Right cardiac atrium (tissue), 5 donors: ENCODE results near the gene SCO2. TPM values are rescaled to one million over a fixed set of nuclear protein-coding genes. Genes with fewer than 3 reads are reported as not detected.

Source experiments
- ATAC-seq, 2 donors: fragments of 200-7000 bp; cut with Tn5 transposase; one replicate each; pipeline versions ENCODE4 v1.8.0 to v1.9.1; 2020; ENCODE audit warnings: moderate library complexity in 2 of 2, mild to moderate bottlenecking in 1 of 2
- DNase-seq, 3 donors: peaks; one replicate each; pipeline ENCODE4 v3.0.0-alpha.2; 2020
- H3K27ac ChIP-seq: one replicate; pipeline ENCODE4 v1.5.1; 2013; ENCODE audit warnings: mild to moderate bottlenecking, low read length, control low read depth, moderate library complexity
- H3K27me3 ChIP-seq: one replicate; pipeline ENCODE4 v1.6.1; 2013; ENCODE audit not compliant: control insufficient read depth, insufficient read depth
- H3K4me1 ChIP-seq: one replicate; pipeline ENCODE4 v1.6.1; 2013; ENCODE audit warnings: low read length; ENCODE audit not compliant: control insufficient read depth, insufficient read depth
- H3K4me3 ChIP-seq: one replicate; pipeline ENCODE4 v1.5.1; 2013; ENCODE audit warnings: low read length, control low read depth
- H3K9me3 ChIP-seq: one replicate; pipeline ENCODE4 v1.6.1; 2013; ENCODE audit warnings: low read length; ENCODE audit not compliant: control insufficient read depth
- WGBS: extraction: QIAGEN DNeasy Blood & Tissue Kit; methylation state at CpG from one replicate; pipeline ENCODE4 v1.1.7; 2013; 5-methylcytosine and 5-hydroxymethylcytosine counted together
- intact Hi-C, 4 donors: fragments of 100-400 bp; cut with DNase I; formaldehyde crosslinking; loops; one replicate each; pipeline versions ENCODE4 v1.11.0 to v1.14.0; 2022 to 2023
- long read RNA-seq, 4 donors: library from polyadenylated mRNA; unstranded; transcript quantifications; one replicate each; pipeline ENCODE4 v2.0.0, GENCODE V29; 2020 to 2021
- polyA plus RNA-seq: library from polyadenylated mRNA; stranded (reverse); fragments of 200-250 nt; gene quantifications from one replicate; pipeline ENCODE4 v1.2.3, GENCODE V29; 2013
- total RNA-seq, 4 donors: library from RNA; stranded (reverse); fragmentation: NEBNext Ultra II Directional; extraction: Animal tissue kit (Norgen Biotek cat#: 25700); gene quantifications; one replicate each; pipeline ENCODE4 v1.2.1, GENCODE V29; 2021
- donor health status: healthy with polysubstance abuse.
- donor health status: DM: no; HTN: yes; CAD: no.
- donor health status: DM: no; HTN: no; CAD: no.
- donor health status: DM: no; HTN: yes; CAD: no; lungs with severe emphysema.
- donor health status: DM: yes; HTN: yes; CAD: no.

SCO2 gene
- total RNA-seq (1 to 10 TPM in 2 of 4 donors, not detected in 2; 1.4 to 2.2 TPM), polyA plus RNA-seq (not detected)
- long read RNA-seq, donor 1, partial matches to known transcripts = 0 of 8 reads
- long read RNA-seq, donor 1, other reads (novel, unspliced or antisense) = 8 of 8 reads
- long read RNA-seq, donor 2, partial matches to known transcripts = 0 of 7 reads
- long read RNA-seq, donor 2, other reads (novel, unspliced or antisense) = 6 of 7 reads
- long read RNA-seq, donor 3, partial matches to known transcripts = 0 of 6 reads
- long read RNA-seq, donor 3, other reads (novel, unspliced or antisense) = 4 of 6 reads
- long read RNA-seq, donor 4, partial matches to known transcripts = 0 of 2 reads
- long read RNA-seq, donor 4, other reads (novel, unspliced or antisense) = 2 of 2 reads

- H3K4me3 ChIP-seq = peak within 1 kb of the TSS; percentile 64
- no peaks in the 10 kb centered on the region for H3K27me3 ChIP-seq
- intact Hi-C loops = no loop called here
- H3K27ac ChIP-seq = peak within 1 kb of the TSS; percentile 84
- DNase-seq (peak; percentile 97 to 99 (median 99)), ATAC-seq (peak; percentile 71 to 74)
- under 1% methylated on average over 84 of the region's 84 CpGs for WGBS
- no peaks in the 10 kb centered on the region for H3K4me1 ChIP-seq
- H3K9me3 ChIP-seq = no peaks in the 10 kb centered on the region
These were observed at the start of gene SCO2 for GRCh38 chr22:50525104-50525857. Gene SCO2, minus strand, starts transcription at chr22:50525598. Its CDS starts 1,187 bp downstream, at chr22:50524411.

GRCh38 chr22:50574383-50574755, 49.0 kb upstream of the SCO2 start:
- H3K4me1 ChIP-seq = no peaks in the 10 kb centered on the region
- WGBS = 89% methylated on average over 11 of the region's 11 CpGs

GRCh38 chr22:50573491-50574382, 48.3 kb upstream of the SCO2 start:
- WGBS = 88% methylated on average over 26 of the region's 26 CpGs
- DNase-seq = peak in 1 of 3 donors; percentile 31
- H3K27me3 ChIP-seq = no peaks in the 10 kb centered on the region
- H3K4me3 ChIP-seq = no peak overlapping the region
- H3K9me3 ChIP-seq = no peaks in the 10 kb centered on the region
- intact Hi-C loops = no loop called here
- ATAC-seq = no peak
- no peak overlapping the region for H3K27ac ChIP-seq
- H3K4me1 ChIP-seq = no peaks in the 10 kb centered on the region

More at GRCh38 chr22:50574383-50574755, 49.0 kb upstream of the SCO2 start:
- Histone ChIP-seq H3K27me3 (no peaks in the 10 kb centered on the region), H3K27ac (no peak overlapping the region), H3K4me3 (no peak overlapping the region), H3K9me3 (no peaks in the 10 kb centered on the region)
- ATAC-seq (no peak), DNase-seq (no peak)
- intact Hi-C loops = no loop called here

- H3K27ac ChIP-seq = no peak overlapping the region
- WGBS = 92% methylated on average over 11 of the region's 11 CpGs
- H3K9me3 ChIP-seq = no peaks in the 10 kb centered on the region
- ATAC-seq (no peak), DNase-seq (peak in 2 of 3 donors; percentile 30 to 48)
- H3K27me3 ChIP-seq = no peaks in the 10 kb centered on the region
- no peaks in the 10 kb centered on the region for H3K4me1 ChIP-seq
- H3K4me3 ChIP-seq = no peak overlapping the region
- intact Hi-C loops = no loop called here
These were observed 47.6 kb upstream of the SCO2 start for GRCh38 chr22:50572965-50573364.

GRCh38 chr22:50571264-50572175, 46.1 kb upstream of the SCO2 start:
- DNase-seq (peak in 2 of 3 donors; percentile 50 to 55), ATAC-seq (no peak)
- Histone ChIP-seq H3K27me3 (no peaks in the 10 kb centered on the region), H3K4me1 (no peaks in the 10 kb centered on the region), H3K4me3 (no peak overlapping the region), H3K9me3 (no peaks in the 10 kb centered on the region), H3K27ac (no peak overlapping the region)
- WGBS = 82% methylated on average over 26 of the region's 26 CpGs
- intact Hi-C loops = no loop called here

- Histone ChIP-seq H3K4me1 (no peaks in the 10 kb centered on the region), H3K27ac (no peak overlapping the region), H3K9me3 (no peaks in the 10 kb centered on the region), H3K27me3 (no peaks in the 10 kb centered on the region), H3K4me3 (no peak overlapping the region)
- DNase-seq = peak in 2 of 3 donors; percentile 31 to 40
- WGBS = 94% methylated on average over 12 of the region's 12 CpGs
- intact Hi-C loops = no loop called here
- no peak for ATAC-seq
These were observed 45.5 kb upstream of the SCO2 start for GRCh38 chr22:50570861-50571260.

GRCh38 chr22:50569896-50570535, 44.6 kb upstream of the SCO2 start:
- no peak overlapping the region for H3K4me3 ChIP-seq
- DNase-seq = peak in 2 of 3 donors; percentile 31 to 39
- 91% methylated on average over 13 of the region's 13 CpGs for WGBS

GRCh38 chr22:50569041-50569459, 43.7 kb upstream of the SCO2 start:
- intact Hi-C loops = no loop called here
- no peaks in the 10 kb centered on the region for H3K9me3 ChIP-seq
- no peaks in the 10 kb centered on the region for H3K4me1 ChIP-seq
- DNase-seq = peak in 2 of 3 donors; percentile 25 to 55
- no peak overlapping the region for H3K4me3 ChIP-seq
- H3K27me3 ChIP-seq = no peaks in the 10 kb centered on the region
- no peak overlapping the region for H3K27ac ChIP-seq
- no peak for ATAC-seq
- WGBS = 82% methylated on average over 8 of the region's 8 CpGs

More at GRCh38 chr22:50569896-50570535, 44.6 kb upstream of the SCO2 start:
- H3K4me1 ChIP-seq = no peaks in the 10 kb centered on the region
- H3K9me3 ChIP-seq = no peaks in the 10 kb centered on the region
- intact Hi-C loops = no loop called here
- ATAC-seq = peak in 1 of 2 donors; percentile 4
- no peaks in the 10 kb centered on the region for H3K27me3 ChIP-seq
- no peak overlapping the region for H3K27ac ChIP-seq

- 77% methylated on average over 7 of the region's 7 CpGs for WGBS
- ATAC-seq (no peak), DNase-seq (peak in 2 of 3 donors; percentile 14 to 49)
- intact Hi-C loops = no loop called here
- H3K4me3 ChIP-seq = no peak overlapping the region
- H3K27me3 ChIP-seq = no peaks in the 10 kb centered on the region
- peaks cover under 1% of the 10 kb centered on the region for H3K4me1 ChIP-seq
- no peak overlapping the region for H3K27ac ChIP-seq
- no peaks in the 10 kb centered on the region for H3K9me3 ChIP-seq
These were observed 43.2 kb upstream of the SCO2 start for GRCh38 chr22:50568626-50569025.
